Spleen (tissue), 11 donors: ENCODE data around the gene TBX3. TPM values are rescaled to one million over a fixed set of nuclear protein-coding genes. Genes with fewer than 3 reads are reported as not detected.
A peak's percentile ranks its signal among the peaks of the same experiment; 100 is the strongest.

ENCODE experiments used
- DNase-seq: peaks from one replicate; pipeline ENCODE4 v3.0.0-alpha.2; 2020
- H3K27ac ChIP-seq, 8 donors: fragments of 200-600 bp; sonication (generic) in 7 of 8; 1 replicate in 4 of 8; 2 replicates in 4 of 8; pipeline versions ENCODE4 v1.5.0 to v1.8.0; 2016 to 2021; ENCODE audit warnings: inconsistent platforms in 4 of 8, mild to moderate bottlenecking in 4 of 8, moderate library complexity in 1 of 8
- H3K27me3 ChIP-seq, 7 donors: fragments of 200-600 bp; sonication (generic) in 6 of 7; replicated peaks in 1 of 7; 1 replicate in 4 of 7; 2 replicates in 3 of 7; pipeline versions ENCODE4 v1.5.0 to v1.8.0; 2016 to 2021; ENCODE audit warnings: inconsistent platforms in 3 of 7, mild to moderate bottlenecking in 1 of 7
- H3K36me3 ChIP-seq, 6 donors: fragments of 200-600 bp; sonication (generic) in 5 of 6; 1 replicate in 4 of 6; 2 replicates in 2 of 6; pipeline versions ENCODE4 v1.5.0 to v1.8.0; 2016 to 2021; ENCODE audit warnings: inconsistent platforms in 2 of 6
- H3K4me1 ChIP-seq, 6 donors: fragments of 200-600 bp; sonication (generic) in 5 of 6; 1 replicate in 3 of 6; 2 replicates in 3 of 6; pipeline versions ENCODE4 v1.5.0 to v1.8.0; 2016 to 2021; ENCODE audit warnings: inconsistent platforms in 3 of 6
- H3K4me3 ChIP-seq, 8 donors: fragments of 200-600 bp; sonication (generic) in 7 of 8; 1 replicate in 4 of 8; 2 replicates in 4 of 8; pipeline versions ENCODE4 v1.5.0 to v1.8.0; 2016 to 2021; ENCODE audit warnings: inconsistent platforms in 4 of 8, mild to moderate bottlenecking in 4 of 8, moderate library complexity in 2 of 8
- H3K9me3 ChIP-seq, 8 donors: fragments of 200-600 bp; sonication (generic) in 7 of 8; 1 replicate in 4 of 8; 2 replicates in 4 of 8; pipeline versions ENCODE4 v1.5.0 to v1.8.0; 2016 to 2021; ENCODE audit warnings: inconsistent platforms in 4 of 8
- POLR2A ChIP-seq, 3 donors: fragments of 450-650 bp; IDR thresholded peaks; one replicate each; pipeline ENCODE4 v1.5.1; 2017; ENCODE audit warnings: antibody characterized with exemption in 3 of 3, mild to moderate bottlenecking in 1 of 3
- POLR2AphosphoS5 ChIP-seq, 3 donors: sonication (generic); formaldehyde crosslinking; IDR thresholded peaks; one replicate each; pipeline ENCODE4 v1.5.1; 2017; ENCODE audit warnings: antibody characterized with exemption in 3 of 3
- WGBS, 5 donors: extraction: QIAGEN DNeasy Blood & Tissue Kit in 3 of 5; methylation state at CpG; one replicate each; pipeline versions ENCODE4 v1.1.5 to v1.1.7; 2013 to 2018; 5-methylcytosine and 5-hydroxymethylcytosine counted together
- intact Hi-C: fragments of 100-400 bp; cut with DNase I; formaldehyde crosslinking; loops from one replicate; pipeline ENCODE4 v1.15.0; 2023; ENCODE audit warnings: low total_unique reads
- polyA plus RNA-seq, 3 donors: library from polyadenylated mRNA; stranded (reverse); fragments of 200-250 nt; gene quantifications; one replicate each; pipeline ENCODE4 v1.2.1, GENCODE V29; 2013
- total RNA-seq, 7 donors: library from RNA; depleted of rRNA in 3 of 7; stranded (reverse); fragments of >200 nt in 3 of 7; fragmentation: NEBNext Ultra II Directional in 4 of 7; extraction: Animal tissue kit (Norgen Biotek cat#: 25700) in 4 of 7; gene quantifications; one replicate each; pipeline versions ENCODE4 v1.1.0 to v1.2.1, GENCODE V29; 2016 to 2021
- TF ChIP-seq, protein P1 (sequence below), 11 experiments: fragments of 200-600 bp in 7 of 11; fragments of 450-650 bp in 4 of 11; sonication (generic) in 4 of 11; IDR thresholded peaks in 8 of 11; conservative IDR thresholded peaks in 3 of 11; 1 replicate in 7 of 11; 2 replicates in 4 of 11; pipeline versions ENCODE4 v1.4.0 to v1.8.0; 2016 to 2021; ENCODE audit warnings: antibody characterized with exemption in 11 of 11, inconsistent platforms in 4 of 11, mild to moderate bottlenecking in 1 of 11
- donor health status: healthy with polysubstance abuse.
- donor health status: DM: no; HTN: no; CAD: no; lungs with moderate emphysema.
- donor health status: DM: no; HTN: no; CAD: no.
- donor health status: Bipolar disorder and iron deficiency.
- donor health status: healthy.
- donor health status: DM: no; HTN: no; CAD: no.
- donor health status: DM: yes; HTN: yes; CAD: no.

TBX3 gene
- total and polyA plus RNA-seq, 10 donors = 3.1 to 22.1 (median 13.5) TPM

DNA sequence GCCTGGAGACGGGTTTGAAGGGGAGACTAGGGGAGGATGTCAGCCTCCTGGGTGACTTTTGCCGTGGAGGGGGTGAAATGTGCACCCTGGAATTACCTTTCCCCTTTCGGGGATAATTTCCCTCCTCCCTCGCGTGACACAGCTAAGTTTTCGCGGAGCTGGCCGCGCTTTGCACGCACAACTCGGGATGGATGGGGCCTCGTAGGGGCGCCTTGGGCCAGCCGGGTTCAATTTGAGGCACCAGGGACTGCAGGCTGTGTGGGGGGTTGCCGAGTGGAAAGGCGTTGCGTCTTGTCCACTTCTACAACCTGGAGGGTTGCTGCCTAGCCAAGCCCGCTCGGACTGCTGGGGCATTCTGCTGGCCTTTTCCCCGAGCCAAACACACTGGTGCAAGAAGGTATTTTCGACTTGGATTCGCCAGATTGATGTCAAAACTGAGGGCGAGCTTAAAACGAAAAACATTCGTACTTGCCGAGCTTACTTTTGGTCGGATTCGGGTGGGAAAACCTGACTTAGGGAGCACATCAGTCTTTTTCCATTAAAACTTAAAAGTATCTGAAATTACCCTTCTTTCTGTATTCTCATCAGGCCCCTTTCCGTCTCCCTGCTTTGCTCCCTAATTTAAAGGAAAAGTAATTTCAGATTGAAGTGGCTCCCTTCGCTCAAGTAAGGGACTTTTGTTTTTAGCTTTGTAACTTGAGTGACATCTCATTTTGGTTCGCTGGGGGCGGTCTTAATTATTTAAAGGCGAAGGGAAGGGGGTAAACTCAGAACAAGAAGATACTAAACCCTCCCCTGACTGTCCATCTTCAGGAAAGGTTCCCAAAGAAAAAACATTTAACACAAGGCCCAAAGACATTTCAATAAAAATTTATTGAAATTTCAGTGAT, 14.3 kb downstream of the TBX3 start:
- Histone ChIP-seq H3K27me3 (peaks cover 0 to 100% (median 58%) of the 10 kb centered on the region in 7 donors), H3K4me3 (peak overlapping the region in 1 of 8 donors; percentile 57), H3K36me3 (peaks cover 0 to 31% (median 9%) of the 10 kb centered on the region in 6 donors), H3K9me3 (peaks cover 0 to 5% (median 0%) of the 10 kb centered on the region in 8 donors), H3K27ac (peak overlapping the region in 3 of 8 donors; percentile 23 to 38 (median 26)), H3K4me1 (peaks cover 0 to 63% (median 19%) of the 10 kb centered on the region in 6 donors)
- intact Hi-C loops = loop anchor here (2.0 kb wide), 1 partner anchor 1083 kb away; no protein-coding TSS in a partner anchor
- TF ChIP-seq, protein P1, sequence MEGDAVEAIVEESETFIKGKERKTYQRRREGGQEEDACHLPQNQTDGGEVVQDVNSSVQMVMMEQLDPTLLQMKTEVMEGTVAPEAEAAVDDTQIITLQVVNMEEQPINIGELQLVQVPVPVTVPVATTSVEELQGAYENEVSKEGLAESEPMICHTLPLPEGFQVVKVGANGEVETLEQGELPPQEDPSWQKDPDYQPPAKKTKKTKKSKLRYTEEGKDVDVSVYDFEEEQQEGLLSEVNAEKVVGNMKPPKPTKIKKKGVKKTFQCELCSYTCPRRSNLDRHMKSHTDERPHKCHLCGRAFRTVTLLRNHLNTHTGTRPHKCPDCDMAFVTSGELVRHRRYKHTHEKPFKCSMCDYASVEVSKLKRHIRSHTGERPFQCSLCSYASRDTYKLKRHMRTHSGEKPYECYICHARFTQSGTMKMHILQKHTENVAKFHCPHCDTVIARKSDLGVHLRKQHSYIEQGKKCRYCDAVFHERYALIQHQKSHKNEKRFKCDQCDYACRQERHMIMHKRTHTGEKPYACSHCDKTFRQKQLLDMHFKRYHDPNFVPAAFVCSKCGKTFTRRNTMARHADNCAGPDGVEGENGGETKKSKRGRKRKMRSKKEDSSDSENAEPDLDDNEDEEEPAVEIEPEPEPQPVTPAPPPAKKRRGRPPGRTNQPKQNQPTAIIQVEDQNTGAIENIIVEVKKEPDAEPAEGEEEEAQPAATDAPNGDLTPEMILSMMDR (IDR thresholded peaks at IDR 0.05 in 8 of 11, conservative IDR thresholded peaks at IDR 0.05 in 3 of 11) = no peak
- TF ChIP-seq POLR2A (IDR thresholded peaks at IDR 0.05) (no peak), POLR2AphosphoS5 (IDR thresholded peaks at IDR 0.05) (no peak)
- 31 to 53% (median 33%) methylated on average over 24 to 33 of the region's 33 CpGs for WGBS, 5 donors
- DNase-seq = no peak

DNA sequence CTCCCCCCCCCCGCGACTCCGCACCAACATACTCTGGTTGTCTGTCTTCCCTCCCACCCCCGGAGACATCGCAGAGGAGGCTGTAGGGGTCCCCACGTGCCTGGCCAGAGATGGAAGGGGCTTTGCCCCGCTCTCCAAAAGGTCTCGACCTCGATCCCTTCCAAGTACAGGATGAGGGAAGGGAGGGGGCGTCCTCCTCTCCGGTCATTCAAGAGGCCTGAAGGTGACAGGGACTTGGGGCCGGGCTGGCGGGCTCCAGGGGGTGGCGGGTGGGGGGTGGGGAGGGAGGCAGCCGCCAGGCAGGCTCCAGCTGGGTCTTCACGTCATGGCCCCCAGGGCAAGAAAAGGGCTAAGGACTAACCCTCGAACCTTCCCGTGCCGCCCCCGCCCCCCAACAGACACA, 15.1 kb downstream of the TBX3 start:
- Histone ChIP-seq H3K4me1 (peaks cover 0 to 60% (median 18%) of the 10 kb centered on the region in 6 donors), H3K4me3 (peak overlapping the region in 4 of 8 donors; percentile 22 to 57 (median 37)), H3K36me3 (peaks cover 0 to 24% (median 3%) of the 10 kb centered on the region in 6 donors), H3K27ac (peak overlapping the region in 3 of 8 donors; percentile 23 to 38 (median 26)), H3K27me3 (peaks cover 3 to 100% (median 57%) of the 10 kb centered on the region in 7 donors), H3K9me3 (no peaks in the 10 kb centered on the region)
- no peak for DNase-seq
- no peak for TF ChIP-seq POLR2AphosphoS5 (IDR thresholded peaks at IDR 0.05)
- TF ChIP-seq, protein P1 (IDR thresholded peaks at IDR 0.05 in 8 of 11, conservative IDR thresholded peaks at IDR 0.05 in 3 of 11) = no peak
- 8 to 13% (median 11%) methylated on average over 6 to 20 of the region's 20 CpGs for WGBS, 5 donors
- intact Hi-C loops = loop anchor here (2.0 kb wide), 1 partner anchor 1084 kb away; no protein-coding TSS in a partner anchor

DNA sequence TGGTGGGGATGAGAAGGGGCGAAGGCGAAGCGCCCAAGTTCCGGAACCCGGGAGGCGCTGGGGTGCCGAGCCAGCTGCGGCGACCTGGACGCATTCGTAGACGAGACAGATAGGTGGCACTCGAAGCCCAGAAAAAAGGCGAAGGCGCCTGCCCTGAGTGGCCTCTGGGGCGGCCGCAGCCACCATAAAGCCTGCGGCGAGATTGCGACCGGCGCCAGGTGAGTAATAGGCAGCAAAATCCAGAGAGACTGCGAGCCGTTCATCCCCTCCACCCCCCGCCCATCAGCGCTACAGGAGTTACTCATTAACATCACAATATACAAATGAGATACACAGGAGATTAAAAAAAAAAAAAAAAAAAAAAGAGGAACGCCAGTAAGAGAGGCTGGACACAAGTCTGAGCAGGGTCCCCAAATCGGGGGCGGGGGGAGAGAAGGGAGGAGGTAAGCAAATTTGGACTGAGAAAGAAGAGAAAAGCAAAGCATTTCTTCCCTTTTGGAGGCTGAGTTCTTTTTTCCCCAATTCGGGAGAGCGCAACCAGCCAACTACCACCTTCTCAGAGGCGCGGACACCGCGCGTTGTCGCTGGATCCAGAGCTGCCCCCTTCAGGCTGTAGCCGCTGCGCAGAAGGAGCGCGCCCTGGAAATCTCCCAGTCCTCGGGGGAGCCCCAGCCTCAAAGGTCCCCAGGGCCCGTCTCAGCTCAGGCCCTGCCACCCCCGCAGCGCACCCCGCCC, 15.7 kb downstream of the TBX3 start:
- no peaks in the 10 kb centered on the region for H3K9me3 ChIP-seq
- TF ChIP-seq, protein P1 (IDR thresholded peaks at IDR 0.05 in 8 of 11, conservative IDR thresholded peaks at IDR 0.05 in 3 of 11) = peak in 9 of 11 experiments; percentile 10 to 63 (median 48)
- TF ChIP-seq POLR2A (IDR thresholded peaks at IDR 0.05) = no peak
- WGBS, 5 donors = 1 to 5% (median 3%) methylated on average over 42 to 46 of the region's 46 CpGs
- intact Hi-C loops = loop anchor here (2.0 kb wide), 1 partner anchor 1084 kb away; no protein-coding TSS in a partner anchor
- peak overlapping the region in 2 of 8 donors; percentile 23 to 38 for H3K27ac ChIP-seq
- peaks cover 5 to 100% (median 62%) of the 10 kb centered on the region in 7 donors for H3K27me3 ChIP-seq
- peak; percentile 76 for DNase-seq
- H3K4me3 ChIP-seq = peak overlapping the region; percentile 2 to 57 (median 25)
- H3K4me1 ChIP-seq = peaks cover 0 to 54% (median 15%) of the 10 kb centered on the region in 6 donors
- H3K36me3 ChIP-seq = peaks cover 0 to 20% (median 2%) of the 10 kb centered on the region in 6 donors
